HG02588 (cell line): ENCODE results near the gene PEPD.

Experiments used
- ATAC-seq: cut with Tn5 transposase; IDR thresholded peaks from one replicate; pipeline ENCODE4 v1.9.1; 2021; ENCODE audit warnings: mild to moderate bottlenecking, moderate library complexity; ENCODE audit not compliant: unreplicated experiment

PEPD gene

DNA sequence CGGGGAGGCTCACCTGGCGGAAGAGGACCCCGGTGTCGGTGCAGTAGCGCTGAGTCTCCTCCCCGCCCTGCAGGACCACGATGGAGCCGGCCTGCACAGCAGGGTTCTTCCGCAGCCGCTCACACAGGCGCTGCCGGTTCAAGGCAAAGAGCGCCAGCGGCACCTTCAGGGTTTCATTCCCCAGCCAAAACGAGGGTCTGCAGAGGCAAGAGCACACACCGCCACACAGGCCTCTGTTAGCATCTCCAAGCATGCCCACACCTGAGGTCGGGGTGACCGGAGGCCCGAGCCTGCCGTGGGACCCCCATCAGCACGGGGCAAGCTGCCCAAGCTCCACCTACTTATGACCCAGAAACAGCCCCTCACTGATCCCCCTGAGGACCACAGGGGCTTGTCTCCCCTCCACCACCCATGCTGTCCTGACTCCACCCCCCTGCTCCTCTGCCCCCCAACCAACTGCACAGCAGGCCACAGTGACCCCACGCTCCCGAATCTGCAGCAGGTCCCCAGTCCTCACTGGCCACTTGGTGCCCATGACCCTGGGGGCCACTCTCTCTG, 8.9 kb downstream of the PEPD start:
- no peak for ATAC-seq

GRCh38 chr19:33512021-33512420, 9.6 kb downstream of the PEPD start:
- ATAC-seq: no peak

DNA sequence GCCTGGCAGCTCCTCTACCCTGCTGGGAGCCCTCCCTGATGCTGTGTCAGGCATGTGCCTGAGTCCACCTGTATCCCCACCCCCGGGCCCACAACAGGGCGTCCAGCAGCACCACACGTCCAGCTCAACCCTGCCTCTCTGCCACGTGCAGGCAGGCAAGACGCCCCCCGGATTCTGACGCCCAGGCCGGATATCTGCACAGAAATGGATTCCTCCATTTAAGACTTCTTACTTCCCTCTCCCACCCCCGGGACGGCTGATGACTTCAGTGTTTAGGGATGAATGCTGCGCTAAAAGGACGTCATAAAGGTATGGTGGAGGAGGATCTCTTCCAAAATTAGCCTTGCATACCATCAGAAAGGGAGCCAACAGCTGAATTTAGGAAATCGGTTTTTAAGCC, 10.2 kb downstream of the PEPD start:
- ATAC-seq: no peak

DNA sequence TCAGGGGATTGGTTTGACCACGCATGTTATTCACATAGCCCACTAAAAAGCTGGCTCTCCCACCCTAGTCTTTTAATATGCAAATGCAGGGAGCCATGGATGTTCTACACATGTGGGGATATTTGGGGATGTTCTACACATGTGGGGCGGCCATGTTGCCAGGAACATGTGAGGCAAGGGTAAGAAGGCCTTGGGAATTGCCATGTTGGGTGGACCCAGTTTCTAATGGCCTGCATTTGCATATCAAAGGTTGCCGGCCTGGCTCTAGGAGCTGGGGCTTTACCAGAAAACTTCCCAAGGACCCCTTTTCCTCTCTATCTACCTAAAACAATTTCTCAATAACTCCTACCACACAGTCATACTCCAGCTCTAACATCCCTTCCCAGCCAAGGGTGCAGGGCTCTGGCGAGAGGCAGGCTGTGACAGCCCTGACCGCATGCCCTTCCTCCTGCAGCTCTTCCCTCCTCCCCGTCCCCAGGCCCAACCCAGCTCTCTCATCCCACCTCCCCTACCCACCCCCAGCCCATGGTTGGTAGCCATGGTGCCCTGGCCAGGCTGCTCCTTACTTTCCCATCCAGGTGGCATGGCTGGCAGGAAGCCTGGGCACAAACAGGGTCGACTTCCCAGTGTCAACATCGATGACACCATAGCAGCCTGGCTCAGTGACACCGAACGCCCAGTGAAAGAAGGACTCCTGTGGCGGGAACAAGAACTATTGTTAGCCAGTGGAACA, 11.0 kb downstream of the PEPD start:
- ATAC-seq: no peak

- no peak for ATAC-seq
Measured at GRCh38 chr19:33509774-33510173, 11.8 kb downstream of the PEPD start.

GRCh38 chr19:33508941-33509614, 12.5 kb downstream of the PEPD start:
- ATAC-seq: no peak

DNA sequence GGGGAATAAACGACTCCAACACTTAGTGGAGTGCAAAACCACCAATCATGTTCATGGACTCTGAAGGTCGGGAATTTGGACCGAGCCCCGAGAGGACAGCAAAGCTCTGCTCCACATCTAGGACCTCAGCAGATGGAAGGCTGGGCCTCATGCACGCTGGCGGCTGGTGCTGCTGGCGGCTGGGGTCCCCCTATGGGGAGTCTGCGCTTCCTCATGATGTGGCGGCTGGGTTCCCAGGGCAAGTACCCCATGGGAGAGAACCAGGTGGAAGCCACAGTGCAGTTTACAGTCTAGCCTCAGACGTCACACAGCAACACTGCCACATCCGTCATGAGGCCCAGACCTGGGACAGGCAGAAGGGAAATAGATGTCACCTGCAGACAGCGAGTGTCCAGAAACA, 13.2 kb downstream of the PEPD start:
- ATAC-seq: no peak

DNA sequence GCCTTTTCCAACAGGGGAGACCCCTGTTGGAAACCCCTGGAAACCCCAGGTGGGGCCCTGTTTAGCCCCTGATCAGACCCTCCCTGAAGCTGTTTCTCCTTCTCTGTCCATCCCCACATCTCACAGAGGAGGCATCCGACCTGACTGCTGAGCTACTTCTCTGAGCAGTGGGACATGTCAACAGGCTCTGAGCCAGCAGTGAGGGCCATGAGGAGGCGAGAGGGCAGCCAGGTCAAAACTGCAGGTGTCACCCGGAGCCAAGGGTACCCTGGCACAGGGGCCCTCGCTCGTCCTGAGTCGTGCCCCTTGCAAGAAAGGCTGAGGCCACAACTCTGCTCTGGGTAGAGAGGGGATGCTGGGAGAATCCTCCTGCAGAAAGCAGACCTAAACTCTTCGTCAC, 13.6 kb downstream of the PEPD start:
- no peak for ATAC-seq

DNA sequence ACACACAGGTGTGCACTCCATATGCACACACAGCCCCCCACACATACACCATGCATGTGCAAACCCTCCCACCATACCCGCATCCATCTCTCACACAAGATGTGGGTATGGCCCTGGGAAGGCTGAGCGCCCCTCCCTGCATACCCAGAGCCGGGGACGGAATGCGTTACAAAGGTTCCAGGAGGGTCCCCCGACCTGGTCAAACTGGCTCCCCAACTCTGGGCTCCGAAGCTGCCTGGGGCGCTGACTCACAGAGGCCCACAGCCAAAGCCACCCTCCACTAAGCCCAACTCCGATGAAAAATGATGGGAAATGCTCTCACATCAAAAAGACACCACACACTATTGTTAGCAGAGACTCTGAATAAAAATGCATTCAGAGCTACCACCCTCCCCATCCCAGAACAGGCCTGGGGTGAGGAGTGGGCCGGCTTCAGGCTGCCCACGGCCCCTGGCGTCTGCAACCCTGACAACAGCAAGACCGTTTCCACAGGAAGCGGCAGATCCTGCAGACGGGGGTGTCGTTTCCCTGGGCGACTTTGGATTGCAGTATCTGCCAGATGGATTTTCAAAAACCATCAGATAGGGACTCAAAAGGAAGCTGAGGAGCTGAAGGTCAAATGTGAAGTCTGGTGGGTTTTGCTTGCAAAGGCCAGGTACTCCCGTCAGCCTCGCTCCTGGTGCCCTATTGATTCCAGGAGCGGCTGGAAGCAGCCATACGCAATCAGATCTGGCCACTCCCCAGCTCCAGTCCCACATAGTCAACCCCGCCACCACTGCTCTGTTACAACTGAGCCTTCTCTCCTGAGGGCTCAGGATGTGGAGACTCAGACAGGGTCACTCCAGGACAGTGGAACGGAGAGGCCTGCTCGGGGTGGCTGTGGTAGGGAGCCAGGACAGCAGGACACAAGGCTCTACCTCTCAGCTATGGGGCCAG, 14.3 kb downstream of the PEPD start:
- no peak for ATAC-seq

DNA sequence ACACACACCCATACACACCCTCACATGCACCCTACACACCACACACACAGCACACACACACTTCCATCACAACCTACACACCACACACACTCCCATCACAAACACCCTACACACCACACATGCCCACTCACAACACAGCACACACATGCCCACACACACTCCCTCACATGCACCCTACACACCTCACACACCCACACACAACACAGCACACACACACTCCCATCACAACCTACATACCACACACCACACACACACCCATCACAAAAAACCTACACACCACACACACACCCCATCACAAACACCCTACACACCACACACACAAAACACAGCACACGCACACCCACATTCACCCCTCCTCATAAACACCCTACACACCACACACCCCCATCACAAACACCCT, 15.1 kb downstream of the PEPD start:
- ATAC-seq: no peak

DNA sequence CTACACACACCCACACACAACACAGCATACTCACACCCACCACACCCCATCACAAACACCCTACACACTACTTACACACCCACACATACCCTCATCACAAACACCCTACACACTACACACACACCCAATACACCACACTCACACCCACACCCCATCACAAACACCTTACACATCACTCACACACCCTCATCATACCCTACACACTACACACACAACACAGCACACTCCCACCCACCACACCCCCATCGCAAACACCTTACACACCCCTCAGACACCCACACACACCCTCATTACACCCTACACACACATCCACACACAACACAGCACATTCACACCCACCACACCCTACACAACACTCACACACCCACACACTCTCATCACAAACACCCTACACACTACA, 15.8 kb downstream of the PEPD start:
- ATAC-seq: no peak

DNA sequence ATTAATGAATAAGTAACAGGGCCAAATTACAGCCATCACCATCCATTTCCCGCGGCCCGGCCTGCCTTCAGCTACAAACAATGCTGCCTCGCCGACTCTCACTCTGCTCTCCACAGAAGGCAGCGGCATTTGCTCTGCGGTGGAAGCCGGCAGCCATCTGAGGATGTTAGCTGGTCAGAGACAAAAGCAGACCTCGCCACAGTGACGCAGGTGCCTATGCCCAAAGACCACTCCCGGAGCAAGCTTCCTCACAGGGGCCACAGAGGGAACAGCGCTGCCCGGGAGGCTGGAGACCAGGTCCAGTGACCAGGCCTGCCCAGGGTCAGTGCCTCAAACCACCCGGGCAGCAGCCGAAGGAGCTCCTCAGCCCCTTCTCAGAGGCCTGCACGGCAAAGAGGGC, 16.4 kb downstream of the PEPD start:
- no peak for ATAC-seq

DNA sequence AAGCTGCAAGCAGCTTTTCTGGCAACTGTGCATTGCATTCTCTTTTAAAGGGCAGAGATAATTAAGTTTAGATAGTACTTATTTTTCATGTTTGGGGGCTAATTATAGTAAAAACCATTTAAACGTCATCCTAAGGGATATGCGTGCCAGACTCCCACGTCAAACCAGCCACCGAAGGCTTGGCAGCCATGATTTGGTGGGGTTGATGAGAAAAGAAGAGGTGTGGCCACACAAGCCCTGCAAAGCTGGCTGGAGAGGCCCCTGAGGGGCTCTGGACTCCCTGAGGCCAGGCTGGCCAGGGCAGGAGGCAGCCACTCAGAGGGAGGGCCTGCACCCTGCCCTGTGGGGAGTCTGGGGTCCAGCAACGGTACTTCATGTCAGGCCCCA, 17.5 kb downstream of the PEPD start:
- ATAC-seq: no peak

GRCh38 chr19:33503433-33504057, 18.0 kb downstream of the PEPD start:
- ATAC-seq: no peak

GRCh38 chr19:33503030-33503429, 18.6 kb downstream of the PEPD start:
- no peak for ATAC-seq

- ATAC-seq: no peak
Measured at GRCh38 chr19:33502521-33502920, 19.1 kb downstream of the PEPD start.

DNA sequence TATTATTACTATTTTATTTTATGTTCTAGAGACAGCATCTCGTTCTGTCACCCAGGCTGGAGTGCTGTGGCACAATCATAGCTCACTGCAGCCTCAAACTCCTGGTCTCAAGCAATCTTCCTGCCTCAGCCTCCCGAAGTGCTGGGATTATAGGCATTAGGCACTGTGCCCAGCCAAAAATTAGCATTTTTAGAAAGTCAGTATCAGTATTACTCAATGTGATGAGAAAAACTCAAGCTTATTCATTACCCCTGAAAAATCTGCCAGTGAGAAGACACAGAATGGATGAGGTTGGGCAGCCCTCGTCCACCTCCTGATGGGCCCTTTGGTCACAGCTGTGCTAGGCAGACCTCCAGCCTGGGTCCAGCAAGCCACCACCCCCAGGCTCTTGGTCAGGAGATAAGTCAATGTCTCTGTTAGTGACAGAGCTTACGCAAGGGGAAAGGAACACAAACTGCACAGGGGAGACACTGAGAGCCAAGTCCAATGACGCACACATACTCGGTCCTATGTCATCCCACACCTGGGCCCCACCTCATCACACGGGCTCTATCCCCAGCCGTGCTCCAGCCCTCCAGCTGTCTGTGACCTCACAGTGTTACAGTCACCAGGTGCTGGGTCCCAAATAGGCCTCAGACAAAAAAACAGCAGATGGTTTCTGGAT, 19.8 kb downstream of the PEPD start:
- ATAC-seq: no peak

DNA sequence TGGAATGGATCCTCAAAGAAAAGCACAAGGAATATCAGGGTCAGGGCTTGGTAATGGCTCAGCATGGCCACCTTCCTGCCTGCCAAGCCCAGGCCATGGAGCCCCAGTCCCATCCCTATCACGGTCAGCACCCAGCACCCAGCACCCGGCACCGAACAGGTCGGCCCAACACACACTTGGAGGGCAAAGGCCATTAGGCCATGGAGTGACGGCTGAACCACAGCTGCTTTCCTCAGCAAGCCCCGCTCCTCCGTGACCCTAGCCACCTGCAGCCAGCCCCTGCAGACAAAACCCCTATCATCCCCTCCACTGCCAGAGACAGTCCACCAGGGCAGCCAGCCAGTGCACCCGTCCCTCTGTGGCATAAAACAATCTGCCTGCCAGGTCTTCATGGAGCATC, 20.6 kb downstream of the PEPD start:
- no peak for ATAC-seq

DNA sequence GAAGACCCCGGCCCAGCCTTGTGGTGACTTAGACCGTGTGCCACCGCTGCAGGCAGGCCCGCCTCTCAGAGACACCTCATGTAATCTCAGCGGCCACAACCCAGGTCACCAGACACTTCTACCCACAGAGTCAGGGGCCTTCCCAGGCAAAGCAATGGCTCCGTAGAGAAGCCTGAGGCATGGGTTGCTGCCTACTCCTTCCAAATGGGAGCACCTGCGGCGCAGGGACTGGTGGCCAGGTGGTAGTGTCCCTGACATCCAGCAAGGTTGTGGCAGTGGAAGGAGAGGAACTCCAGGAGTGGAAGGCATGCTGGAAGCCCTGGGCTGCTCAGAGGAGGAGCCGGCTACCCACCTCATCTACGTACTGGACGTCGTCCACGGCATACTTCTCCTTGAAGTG, 21.0 kb downstream of the PEPD start:
- ATAC-seq: no peak
